Keratinocyte (primary cell): Measurements from ENCODE around the gene RIPOR2.

Experiments used
- EZH2 ChIP-seq: IDR thresholded peaks from one replicate; pipeline ENCODE4 v1.6.1; 2012; ENCODE audit warnings: inconsistent platforms, mild to moderate bottlenecking, low read length, moderate library complexity
- TF ChIP-seq, protein P1 (sequence below), 3 experiments: IDR thresholded peaks in 1 of 3; conservative IDR thresholded peaks in 1 of 3; optimal IDR thresholded peaks in 1 of 3; 2 replicates in 2 of 3; 3 replicates in 1 of 3; pipeline versions ENCODE3 to v1.5.1; 2011; ENCODE audit warnings: low read length in 3 of 3, mild to moderate bottlenecking in 3 of 3, moderate library complexity in 2 of 3, control low read depth in 1 of 3, inconsistent platforms in 1 of 3; ENCODE audit not compliant: insufficient read depth in 2 of 3; ENCODE audit errors: extremely low read depth in 1 of 3

DNA sequence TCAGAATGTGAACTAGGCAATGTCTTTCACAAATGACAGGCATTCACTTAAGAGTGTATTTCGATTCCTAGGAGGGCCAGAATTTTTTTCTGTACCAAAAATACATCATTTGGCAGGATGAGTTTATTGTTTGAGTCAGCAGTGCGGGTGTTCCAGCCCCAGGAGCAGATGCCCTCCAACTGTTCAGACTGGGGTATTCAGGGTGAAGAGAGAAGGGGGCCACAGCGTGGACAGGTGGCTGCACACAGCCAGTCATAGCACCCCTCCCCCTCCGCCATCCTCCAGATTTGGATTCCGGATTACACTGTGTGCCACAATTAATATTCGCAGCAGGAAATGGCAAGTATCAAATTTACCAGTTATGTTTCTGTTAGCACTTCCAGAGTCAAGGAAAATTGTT lies 38.6 kb downstream of the RIPOR2 start:
- TF ChIP-seq, protein P1, sequence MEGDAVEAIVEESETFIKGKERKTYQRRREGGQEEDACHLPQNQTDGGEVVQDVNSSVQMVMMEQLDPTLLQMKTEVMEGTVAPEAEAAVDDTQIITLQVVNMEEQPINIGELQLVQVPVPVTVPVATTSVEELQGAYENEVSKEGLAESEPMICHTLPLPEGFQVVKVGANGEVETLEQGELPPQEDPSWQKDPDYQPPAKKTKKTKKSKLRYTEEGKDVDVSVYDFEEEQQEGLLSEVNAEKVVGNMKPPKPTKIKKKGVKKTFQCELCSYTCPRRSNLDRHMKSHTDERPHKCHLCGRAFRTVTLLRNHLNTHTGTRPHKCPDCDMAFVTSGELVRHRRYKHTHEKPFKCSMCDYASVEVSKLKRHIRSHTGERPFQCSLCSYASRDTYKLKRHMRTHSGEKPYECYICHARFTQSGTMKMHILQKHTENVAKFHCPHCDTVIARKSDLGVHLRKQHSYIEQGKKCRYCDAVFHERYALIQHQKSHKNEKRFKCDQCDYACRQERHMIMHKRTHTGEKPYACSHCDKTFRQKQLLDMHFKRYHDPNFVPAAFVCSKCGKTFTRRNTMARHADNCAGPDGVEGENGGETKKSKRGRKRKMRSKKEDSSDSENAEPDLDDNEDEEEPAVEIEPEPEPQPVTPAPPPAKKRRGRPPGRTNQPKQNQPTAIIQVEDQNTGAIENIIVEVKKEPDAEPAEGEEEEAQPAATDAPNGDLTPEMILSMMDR (optimal IDR thresholded peaks at IDR 0.05 in 1 of 3, IDR thresholded peaks at IDR 0.05 in 1 of 3, conservative IDR thresholded peaks at IDR 0.05 in 1 of 3; ENCODE audit: extremely low read depth in 1 of 3, insufficient read depth in 2 of 3, low read length in 3 of 3), result no peak
- TF ChIP-seq EZH2, result no peak
